ENCODE data around the gene ITPK1.

The ITPK1 gene

GRCh38 chr14:92938890-92939671 is 176.6 kb downstream of the ITPK1 start:
- POLR2A ChIA-PET = no interaction called here
- peaks cover 0 to 4% of the 10 kb centered on the region in 2 experiments; a peak in 1 of 3 replicates for H3K36me3 ChIP-seq (ENCODE audit: control insufficient read depth in 2 of 2, insufficient read depth in 1 of 2, low read length in 2 of 2)
- no peaks in the 10 kb centered on the region for H3K9me3 ChIP-seq (ENCODE audit: control insufficient read depth, insufficient read depth, low read depth, low read length)
- H3K4me1 ChIP-seq (ENCODE audit: control insufficient read depth, insufficient read depth, low read length) = no peaks in the 10 kb centered on the region
- CTCF ChIA-PET = no interaction called here
- no peak for TF ChIP-seq GLIS1 (tag by site-specific recombination; IDR thresholded peaks at IDR 0.05)
- TF ChIP-seq FEZF1 (tag by site-specific recombination; IDR thresholded peaks at IDR 0.05) = no peak
- TF ChIP-seq ZNF138 (tag by site-specific recombination; IDR thresholded peaks at IDR 0.05; ENCODE audit: borderline replicate concordance) = no peak
- TF ChIP-seq KLF1 (tag by site-specific recombination; IDR thresholded peaks at IDR 0.05) = 0 out of 2 replicates have a peak, but pooled peaks have one; percentile 16
- TF ChIP-seq ZNF585B (tag by site-specific recombination; IDR thresholded peaks at IDR 0.05) = no peak
- no peak for TF ChIP-seq PRDM4 (tag by site-specific recombination; IDR thresholded peaks at IDR 0.05)
- no peak for TF ChIP-seq PATZ1 (tag by site-specific recombination; IDR thresholded peaks at IDR 0.05)
- no peak for TF ChIP-seq KLF9 (tag by site-specific recombination; IDR thresholded peaks at IDR 0.05; ENCODE audit: low read depth)
- no peak for TF ChIP-seq ZNF280D (tag by site-specific recombination; IDR thresholded peaks at IDR 0.05)
- no peak overlapping the region for H3K4me3 ChIP-seq (ENCODE audit: low read depth, low read length)
- no peak overlapping the region for H3K27ac ChIP-seq (ENCODE audit: extremely low read depth, low read depth, low read length)

GRCh38 chr14:92938235-92938875 is 177.4 kb downstream of the ITPK1 start:
- CTCF ChIA-PET = no interaction called here
- no peaks in the 10 kb centered on the region for H3K4me1 ChIP-seq (ENCODE audit: control insufficient read depth, insufficient read depth, low read length)
- no peak for TF ChIP-seq ZBTB21 (tag by site-specific recombination; IDR thresholded peaks at IDR 0.05)
- TF ChIP-seq ZNF600 (tag by site-specific recombination; IDR thresholded peaks at IDR 0.05) = no peak
- TF ChIP-seq PRDM2 (tag by site-specific recombination; IDR thresholded peaks at IDR 0.05; ENCODE audit: borderline replicate concordance) = no peak
- TF ChIP-seq ZNF223 (tag by site-specific recombination; IDR thresholded peaks at IDR 0.05) = no peak
- TF ChIP-seq ZNF830 (tag by site-specific recombination; IDR thresholded peaks at IDR 0.05; ENCODE audit: low read depth) = no peak
- no peak for TF ChIP-seq ZNF10 (tag by site-specific recombination; IDR thresholded peaks at IDR 0.05)
- TF ChIP-seq ZNF660 (tag by site-specific recombination; IDR thresholded peaks at IDR 0.05) = no peak
- no peak for TF ChIP-seq ZNF423 (tag by site-specific recombination; IDR thresholded peaks at IDR 0.05)
- no peak for TF ChIP-seq ZNF16 (tag by site-specific recombination; IDR thresholded peaks at IDR 0.05; ENCODE audit: low read depth)
- no peak for TF ChIP-seq ZBTB1 (tag by site-specific recombination; IDR thresholded peaks at IDR 0.05)
- TF ChIP-seq ZFP41 (tag by site-specific recombination; IDR thresholded peaks at IDR 0.05; ENCODE audit: borderline replicate concordance) = no peak
- no peak overlapping the region for H3K4me3 ChIP-seq (ENCODE audit: low read depth, low read length)
- H3K9me3 ChIP-seq (ENCODE audit: control insufficient read depth, insufficient read depth, low read depth, low read length) = no peaks in the 10 kb centered on the region
- peaks cover 0 to 4% of the 10 kb centered on the region in 2 experiments; a peak in 1 of 3 replicates for H3K36me3 ChIP-seq (ENCODE audit: control insufficient read depth in 2 of 2, insufficient read depth in 1 of 2, low read length in 2 of 2)
- POLR2A ChIA-PET = no interaction called here
- no peak overlapping the region for H3K27ac ChIP-seq (ENCODE audit: extremely low read depth, low read depth, low read length)
